GM18519 (cell line): ENCODE measurements around the gene KRTAP12-2.

Source experiments
- ATAC-seq: cut with Tn5 transposase; IDR thresholded peaks from one replicate; pipeline ENCODE4 v1.9.1; 2021; ENCODE audit warnings: mild to moderate bottlenecking, moderate library complexity; ENCODE audit not compliant: unreplicated experiment, low FRiP score

The KRTAP12-2 gene, protein sequence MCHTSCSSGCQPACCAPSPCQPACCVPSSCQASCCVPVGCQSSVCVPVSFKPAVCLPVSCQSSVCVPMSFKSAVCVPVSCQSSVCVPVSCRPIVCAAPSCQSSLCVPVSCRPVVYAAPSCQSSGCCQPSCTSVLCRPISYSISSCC

DNA sequence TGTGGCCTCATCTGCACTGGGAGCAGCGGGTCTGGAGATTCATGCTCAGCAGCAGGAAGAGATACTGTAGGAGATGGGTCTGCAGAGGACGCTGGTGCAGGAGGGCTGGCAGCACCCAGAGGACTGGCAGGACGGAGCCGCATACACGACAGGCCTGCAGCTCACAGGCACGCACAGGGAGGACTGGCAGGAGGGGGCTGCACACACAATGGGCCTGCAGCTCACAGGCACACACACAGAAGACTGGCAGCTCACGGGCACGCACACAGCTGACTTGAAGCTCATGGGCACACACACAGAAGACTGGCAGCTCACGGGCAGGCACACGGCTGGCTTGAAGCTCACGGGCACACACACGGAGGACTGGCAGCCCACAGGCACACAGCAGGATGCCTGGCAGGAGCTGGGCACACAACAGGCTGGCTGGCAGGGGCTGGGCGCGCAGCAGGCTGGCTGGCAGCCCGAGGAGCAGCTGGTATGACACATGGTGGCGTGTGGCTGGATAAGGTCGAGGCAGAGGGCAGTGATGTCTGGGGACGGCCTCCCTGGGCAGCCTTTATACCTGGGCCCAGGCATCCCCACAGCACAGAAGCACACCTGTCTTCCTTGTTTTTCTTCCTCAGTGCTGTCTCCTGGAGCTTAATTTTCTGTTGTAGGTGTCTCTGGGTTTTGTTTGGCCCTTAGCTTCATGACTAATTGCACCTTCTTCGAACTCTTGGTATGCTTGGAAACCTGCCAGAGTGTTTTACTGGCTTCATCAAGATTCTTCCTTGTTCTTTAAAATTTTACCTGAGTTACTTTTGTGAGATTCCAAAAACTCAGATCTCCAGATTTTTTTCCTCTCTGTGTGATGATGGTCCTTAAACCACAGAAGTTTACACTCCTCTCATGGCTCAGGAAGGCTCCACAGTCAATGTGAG, at the start of gene KRTAP12-2:
TSS of gene KRTAP12-2 (minus strand) at position 527 of the 920 bp plus-strand sequence. CDS start at position 486, 41 bp downstream.
- no peak for ATAC-seq

DNA sequence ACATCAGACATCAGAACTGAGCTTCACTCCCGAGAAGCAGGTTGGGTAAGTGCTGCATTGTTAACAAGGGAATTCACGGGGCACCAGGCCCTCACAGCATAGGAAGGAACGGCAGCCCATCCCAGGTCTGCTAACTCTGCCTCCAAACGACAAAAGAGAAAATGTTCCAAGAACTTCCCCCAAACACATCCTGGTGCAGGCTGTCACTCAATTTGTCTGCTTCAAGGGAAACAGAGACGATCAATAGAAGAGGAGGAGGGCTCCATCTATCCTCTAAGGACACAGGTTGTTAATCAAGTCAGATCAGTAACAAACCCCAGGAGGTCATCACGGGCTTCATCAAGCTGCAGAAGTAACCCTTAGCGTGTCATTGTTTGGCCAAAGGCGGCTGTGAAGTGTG, 48.2 kb upstream of the KRTAP12-2 start:
- ATAC-seq: no peak

DNA sequence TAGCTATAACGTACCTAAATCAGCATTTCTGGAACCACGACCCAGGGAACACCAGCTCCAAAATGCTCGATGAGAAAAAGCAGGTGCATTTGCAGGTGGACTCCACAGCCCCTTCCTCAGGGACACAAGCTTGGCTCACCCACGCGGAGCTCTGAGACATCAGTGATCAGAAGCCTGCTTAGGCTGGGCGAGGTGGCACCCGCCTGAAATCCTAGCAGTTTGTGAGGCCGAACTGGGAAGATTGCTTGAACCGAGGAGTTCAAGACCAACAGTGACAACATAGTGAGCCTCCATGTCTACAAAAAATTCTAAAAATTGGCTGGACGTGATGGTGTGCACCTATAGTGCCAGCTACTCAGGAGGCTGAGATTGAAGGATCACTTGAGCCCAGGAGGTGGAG, 47.1 kb upstream of the KRTAP12-2 start:
- ATAC-seq: no peak

DNA sequence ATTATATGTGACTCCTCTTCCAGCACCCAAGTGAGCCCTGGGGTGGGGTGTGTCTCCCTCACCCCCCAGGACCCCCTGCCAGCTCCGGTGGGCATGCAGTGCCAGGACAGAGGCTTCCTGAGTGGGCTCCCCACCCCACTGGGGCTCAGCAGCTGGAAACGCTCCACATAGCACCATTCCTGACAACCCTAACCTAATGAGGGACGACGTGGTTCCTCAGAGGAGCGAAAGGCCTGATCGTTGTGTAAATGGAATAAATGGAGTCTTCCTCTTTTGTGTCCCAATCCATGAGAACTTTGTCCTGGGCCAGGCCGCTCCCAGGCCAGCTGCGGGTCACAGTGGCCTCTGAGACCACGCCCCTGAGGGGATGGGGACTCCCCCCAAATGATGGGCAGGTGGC, 46.4 kb upstream of the KRTAP12-2 start:
- ATAC-seq: no peak

DNA sequence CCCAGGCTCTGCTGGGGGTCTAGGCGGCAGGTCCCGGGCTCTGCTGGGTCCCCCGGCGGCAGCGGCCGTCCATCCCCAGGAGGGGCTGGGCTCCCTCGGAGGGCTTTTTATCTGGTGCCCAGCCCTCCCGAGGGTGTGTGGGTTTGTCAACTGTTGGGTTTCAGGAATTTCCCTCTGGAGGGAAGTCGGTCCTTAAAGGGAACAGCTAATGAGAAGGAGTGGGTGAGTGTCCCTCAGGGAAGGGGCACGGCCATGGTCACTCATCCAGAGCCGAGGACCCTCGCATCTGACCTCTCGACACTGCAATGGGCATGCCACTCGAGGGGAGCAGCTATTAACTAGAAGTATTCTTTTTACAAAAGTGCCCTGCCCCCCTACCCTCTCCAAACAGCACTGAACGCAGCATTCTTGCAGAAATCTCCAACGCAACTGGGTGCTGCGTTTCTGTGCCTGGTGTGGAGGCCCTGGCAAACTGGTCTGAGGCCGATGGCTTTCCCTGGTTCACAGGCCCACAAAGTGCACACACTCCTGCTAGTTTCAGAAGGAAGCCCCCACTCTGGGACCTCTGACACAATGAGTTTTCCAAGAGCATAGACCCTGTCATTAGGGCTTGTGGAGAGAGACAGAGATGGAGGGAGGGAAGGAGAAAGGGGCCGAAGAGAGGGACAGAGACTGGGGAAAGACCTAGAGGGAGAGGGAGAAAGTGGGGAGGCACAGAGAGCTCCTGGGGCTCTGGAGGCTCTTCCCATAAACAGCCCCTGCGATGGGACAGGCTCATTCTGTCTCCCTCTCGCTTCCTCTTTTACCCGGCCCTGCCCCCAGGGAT, 45.7 kb upstream of the KRTAP12-2 start:
- no peak for ATAC-seq

DNA sequence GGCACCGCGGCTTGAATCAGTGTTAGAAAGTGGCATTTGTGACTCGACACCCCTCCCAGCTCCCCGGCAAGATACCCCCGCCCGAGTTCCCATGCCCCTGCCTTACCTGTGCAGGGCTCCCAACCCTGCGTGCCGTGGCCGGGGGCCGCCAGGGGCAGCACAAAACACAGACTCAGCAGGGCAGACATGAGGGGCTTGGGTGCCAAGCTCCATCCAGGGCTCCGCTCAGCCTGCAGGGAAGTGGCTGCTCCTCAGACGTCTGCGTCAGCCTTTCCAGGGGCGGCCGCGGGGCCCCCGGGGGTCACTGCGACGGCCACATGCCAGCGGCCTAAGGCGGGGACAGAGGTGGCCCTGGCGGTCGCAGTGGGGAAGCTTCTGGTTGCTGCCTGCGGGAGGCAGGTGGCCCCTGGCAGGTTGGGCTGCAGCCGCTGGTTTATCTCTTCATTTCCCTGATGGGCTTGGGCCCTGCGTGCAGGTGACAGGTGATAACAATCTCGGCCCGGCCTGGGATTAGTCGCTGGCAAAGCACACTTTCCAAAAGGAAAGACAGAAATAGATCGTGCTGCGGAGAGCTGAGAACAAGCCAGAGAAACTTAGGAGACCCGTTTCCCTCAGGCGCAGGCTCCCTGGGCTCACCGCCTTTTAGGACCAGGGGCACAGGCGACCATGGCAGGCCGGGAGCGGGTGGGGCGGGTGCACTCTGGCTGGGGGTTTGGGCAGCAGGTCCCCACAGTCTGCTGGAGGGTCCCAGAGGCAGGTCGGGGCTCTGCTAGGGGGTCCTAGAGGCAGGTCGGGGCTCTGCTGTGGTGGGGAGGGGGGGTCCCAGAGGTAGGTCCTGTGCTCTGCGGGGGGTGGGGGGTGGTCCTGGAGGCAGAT, 44.8 kb upstream of the KRTAP12-2 start, which contains the start of gene TSPEAR:
TSS of gene TSPEAR (minus strand) at position 246 of the 876 bp plus-strand sequence. CDS start at position 188, 58 bp downstream.
- no peak for ATAC-seq

DNA sequence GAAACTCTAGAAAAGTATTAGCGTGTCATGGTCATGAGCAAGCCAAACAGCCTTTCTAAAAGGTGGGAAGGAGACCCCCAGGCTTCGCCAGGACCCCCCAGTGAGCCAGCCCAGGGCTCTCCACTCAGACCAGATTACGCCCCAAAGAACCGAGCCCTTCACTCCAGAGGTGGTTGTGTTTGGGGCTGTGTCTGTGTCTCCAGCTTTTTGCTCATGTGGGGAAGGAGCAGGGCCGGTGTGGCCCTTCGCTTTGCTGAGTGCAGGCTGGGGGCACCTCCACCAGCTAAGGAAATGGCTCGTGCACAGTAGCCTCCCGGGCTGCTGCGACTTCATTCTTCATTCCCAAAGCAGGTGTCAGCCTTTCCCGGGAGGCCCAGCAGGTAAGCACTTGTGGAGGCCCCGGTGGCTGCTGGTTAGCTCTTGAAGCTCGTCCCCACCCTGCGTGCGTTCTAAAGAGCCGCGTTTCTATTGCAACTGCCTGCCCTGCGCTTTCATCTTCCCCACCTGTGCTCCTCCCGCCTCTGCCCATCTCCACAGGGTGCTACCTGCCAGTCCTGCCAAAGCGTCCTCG, 44.1 kb upstream of the KRTAP12-2 start:
- no peak for ATAC-seq

DNA sequence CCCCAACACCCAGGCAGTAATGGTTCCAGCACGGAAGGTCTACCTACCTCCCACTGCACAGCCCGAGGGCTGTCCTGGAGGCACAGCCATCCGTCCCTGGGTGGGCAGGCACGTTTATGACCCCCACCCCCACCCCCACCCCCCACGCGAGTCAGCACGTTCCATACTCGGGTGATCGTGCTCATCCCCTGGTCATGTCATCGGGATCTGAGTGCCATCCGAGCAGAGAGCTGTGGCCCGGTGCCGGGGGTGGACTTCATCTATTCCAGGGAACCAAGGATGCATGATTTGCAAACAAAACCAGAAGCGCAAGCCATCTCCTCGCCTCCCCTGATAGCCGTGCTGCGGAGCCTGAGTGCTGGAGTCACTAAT, 43.6 kb upstream of the KRTAP12-2 start:
- ATAC-seq: no peak

DNA sequence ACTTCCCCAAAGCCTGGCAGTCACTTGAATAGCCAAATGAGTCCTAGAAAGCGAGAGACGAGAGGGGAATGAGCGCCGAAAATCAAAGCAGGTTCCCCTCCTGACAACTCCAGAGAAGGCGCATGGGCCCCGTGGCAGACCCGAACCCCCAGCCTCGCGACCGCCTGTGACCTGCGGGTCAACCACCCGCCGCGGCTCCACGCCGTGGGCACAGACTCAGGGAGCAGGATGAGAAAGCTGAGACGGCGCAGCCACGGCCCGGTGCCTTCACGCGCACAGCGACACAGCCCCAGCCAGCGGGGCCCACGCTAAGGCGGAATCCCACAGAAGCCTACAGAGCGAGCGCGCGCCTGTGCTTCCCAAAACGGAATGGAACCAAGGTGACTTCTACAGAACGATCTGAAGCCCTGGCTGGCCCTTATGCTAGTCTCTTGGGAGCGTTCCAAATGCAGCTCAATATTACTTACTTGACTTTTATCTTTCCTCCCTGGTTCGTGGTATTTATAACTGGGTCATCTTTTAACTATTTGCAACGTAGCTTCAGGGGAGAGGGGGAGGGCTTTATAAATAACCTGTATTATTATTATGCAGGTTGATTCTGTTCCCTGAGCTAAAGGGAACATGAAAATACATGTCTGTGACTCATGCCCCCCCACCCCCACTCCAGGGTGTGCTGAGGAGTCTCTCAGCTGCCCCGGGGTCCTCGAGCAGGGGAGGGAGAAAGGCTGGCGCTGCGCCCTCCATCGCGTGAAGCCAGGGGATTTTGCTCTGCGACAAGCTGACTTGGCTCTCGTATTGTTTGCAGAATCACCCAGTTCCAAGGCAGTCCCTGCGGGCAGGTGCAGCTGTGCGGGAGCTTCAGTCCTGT, 42.9 kb upstream of the KRTAP12-2 start:
- no peak for ATAC-seq

DNA sequence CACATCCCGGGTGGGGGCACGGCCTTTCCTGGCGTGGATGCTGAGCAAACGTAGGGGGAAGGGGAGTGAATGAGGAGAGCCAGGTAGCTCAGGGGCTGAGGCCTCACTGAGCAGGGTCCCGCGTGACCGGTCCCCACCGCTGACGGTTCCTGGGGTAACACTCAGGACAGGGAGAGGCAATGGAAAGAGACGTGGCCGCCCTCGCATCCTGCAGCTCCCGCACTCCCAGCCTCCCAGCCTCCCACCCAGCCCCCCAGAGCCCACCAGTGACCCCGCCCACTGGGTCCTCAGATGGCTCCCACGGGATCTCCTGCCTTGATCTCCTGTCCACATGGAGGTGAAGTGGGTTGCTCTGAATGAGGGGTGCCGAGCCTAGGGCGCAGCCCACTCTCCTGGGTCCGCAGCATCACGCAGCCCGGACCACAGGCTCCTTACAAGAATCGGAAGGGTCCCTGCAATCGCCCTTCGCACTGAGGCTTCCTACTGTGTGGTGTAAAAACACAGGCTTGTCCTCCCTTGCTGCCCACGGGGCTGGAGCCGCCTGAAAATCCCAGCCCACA, 42.2 kb upstream of the KRTAP12-2 start:
- no peak for ATAC-seq

DNA sequence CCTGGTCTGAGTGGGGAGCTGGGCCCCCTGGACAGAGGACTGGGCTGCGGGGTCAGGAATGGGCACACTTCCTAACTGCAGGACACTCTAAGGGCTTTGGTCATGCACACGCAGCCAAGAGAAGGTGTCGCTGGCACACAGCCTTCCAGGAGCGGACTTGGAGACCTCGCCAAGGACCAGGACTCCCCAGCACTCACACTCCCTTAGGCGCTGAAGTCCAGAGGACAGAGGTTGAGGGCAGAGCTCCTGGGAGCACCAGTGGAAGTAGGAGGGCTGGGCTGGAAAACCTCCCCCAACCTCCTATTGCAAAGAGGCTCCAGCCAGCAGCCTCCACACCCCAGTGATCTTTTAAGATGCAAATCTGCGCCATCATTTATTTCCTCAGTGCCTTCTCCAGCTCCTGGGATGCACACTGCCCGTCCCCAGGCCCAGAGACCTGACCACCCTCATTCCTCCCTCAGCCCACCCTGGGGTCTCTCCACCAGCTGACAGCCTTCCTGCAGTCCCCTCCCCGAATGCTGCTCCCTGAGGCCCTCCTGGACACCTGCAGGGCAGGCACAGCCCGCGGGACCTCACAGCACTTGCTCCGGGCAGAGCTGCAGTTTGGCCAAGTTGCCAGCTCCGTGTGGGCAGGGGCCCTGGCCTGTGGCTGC, 41.6 kb upstream of the KRTAP12-2 start:
- no peak for ATAC-seq

DNA sequence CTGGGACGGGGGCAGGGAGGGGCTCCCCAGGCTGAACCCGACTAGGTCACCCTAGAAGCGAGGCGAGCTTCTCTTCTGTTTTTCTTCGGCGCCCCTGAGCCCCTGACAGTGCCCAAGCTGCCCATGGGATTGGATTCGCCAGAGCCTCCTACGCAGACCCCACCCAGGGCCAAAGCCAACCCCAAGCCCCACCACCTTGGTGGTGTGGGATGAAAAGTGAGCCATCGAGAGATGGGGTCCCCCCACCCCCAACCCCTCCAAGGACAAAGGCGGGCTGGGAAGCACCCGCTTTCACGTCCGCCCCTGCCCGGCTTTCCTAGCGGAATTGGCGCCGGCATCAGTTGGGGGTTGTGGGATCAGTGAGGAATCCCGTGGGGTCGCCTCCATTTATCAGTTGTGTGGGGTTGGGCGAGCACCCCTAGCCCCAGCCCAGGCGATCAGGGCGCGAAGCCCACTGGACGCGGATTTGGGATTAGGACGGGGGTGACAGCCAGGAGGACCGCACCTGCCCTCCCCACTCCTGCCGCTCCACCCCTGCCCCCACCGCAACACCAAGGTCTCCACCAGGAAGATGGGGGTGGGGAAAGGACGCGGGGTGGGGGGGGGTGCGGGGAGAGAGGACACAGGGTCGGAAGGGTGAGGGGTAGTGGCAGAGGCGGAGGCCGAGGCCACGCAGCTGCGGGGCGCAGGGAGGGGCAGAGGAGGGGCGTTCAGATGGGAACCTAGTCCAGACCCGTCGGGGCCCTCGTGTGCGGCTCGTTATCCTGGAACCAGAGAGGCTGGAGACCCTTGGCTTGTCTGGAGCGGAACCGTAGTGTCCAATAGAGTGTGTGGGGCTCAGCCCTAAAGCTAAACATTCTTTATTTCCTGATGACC, 40.2 kb upstream of the KRTAP12-2 start:
- no peak for ATAC-seq

DNA sequence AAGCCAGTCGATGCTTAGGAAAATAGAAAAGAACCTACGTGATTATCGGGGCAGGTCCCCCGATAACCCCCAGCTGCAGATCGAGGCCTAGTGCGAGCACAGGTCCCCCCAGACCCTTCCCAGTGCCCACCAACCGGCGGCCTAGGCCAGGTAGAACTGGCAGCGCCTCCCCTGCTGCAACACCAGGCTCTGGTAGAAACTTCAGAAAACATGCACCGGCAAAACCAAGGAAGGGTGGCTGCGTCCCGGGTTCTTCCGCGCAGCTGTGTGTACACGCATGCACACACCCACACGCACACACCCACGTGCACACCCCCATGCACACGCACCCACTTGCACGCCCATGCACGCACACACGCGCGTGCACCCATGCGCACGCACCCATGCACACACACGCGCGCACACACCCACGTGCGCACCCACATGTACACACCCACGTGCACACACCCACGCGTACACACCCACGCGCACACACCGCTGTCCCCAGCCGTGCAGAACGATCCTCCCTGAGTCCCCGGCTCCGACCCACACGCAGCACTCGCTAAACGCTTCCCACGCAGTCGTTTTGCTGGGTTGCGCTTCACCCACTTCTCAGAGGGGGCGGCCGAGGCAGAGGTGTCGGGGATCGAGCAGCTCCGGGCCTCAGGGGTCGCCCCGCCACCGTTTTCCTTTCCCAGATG, 39.4 kb upstream of the KRTAP12-2 start:
- ATAC-seq: no peak

DNA sequence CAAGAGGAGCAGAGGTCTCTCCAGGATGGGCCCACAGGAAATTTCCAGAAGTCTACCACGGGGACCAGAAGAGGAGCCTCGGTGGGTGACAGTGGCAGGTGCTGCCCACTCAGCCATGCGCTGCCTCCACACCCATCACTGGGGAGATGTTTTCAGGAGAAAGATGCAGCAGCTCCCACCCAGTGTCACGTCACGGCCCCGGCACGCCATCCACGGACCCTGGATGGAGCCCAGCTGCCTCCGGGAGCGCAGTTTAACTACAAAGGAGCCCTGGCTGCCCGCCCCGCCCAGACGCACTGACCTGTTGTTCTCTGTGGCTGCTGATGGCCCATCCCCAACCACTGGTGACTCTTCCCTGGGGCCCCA, 37.9 kb upstream of the KRTAP12-2 start:
- ATAC-seq: no peak

DNA sequence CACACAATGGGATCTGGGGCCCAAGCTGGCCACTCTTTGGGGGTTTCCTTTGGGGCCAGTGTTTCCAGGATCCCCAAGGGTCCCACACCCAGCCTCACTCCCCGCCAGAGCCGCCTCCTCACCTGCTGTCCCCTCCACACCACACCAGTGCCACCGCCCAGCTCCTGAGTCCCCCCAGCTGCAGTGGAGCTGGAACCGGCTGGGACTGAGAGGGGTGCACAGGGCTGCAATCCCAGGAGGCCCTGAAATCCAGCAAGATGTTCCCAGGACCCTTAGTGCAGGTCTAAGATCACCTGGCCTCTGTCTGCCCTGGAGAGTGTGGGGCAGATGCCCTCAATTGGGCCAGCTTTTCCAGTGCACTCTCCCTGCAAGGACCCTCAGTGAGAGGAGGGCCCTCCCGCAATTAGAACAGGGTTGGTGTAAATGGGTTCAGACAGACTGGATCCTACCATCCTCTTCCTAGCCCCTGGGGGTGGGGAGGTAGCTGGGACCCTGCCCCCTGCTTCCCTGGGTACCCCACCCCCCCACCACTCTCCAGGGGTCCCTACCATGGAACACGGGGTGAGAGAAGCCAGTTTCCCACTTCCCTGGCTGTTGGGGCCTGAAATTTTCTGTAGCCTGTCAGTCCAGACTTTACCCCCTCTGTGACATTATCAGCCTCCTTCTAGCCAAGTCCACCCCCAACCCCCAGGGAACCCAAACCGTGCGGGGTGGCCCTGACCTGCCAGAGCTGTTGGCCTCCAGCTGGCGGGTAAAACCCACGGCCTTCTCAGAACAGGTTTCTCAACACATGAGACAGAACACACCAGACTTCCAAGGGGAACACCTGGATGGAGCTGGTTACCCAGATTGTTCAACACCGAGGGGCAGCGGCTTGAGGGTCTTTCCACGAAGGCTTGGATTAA, 37.3 kb upstream of the KRTAP12-2 start:
- ATAC-seq: no peak
